HG03175 (cell line): Measurements from ENCODE around the gene APOO.

Experiments used
- ATAC-seq: cut with Tn5 transposase; IDR thresholded peaks from one replicate; pipeline ENCODE4 v1.9.1; 2021; ENCODE audit warnings: mild to moderate bottlenecking, moderate library complexity; ENCODE audit not compliant: unreplicated experiment

The APOO gene

GRCh38 chrX:23821847-23822246 is 85.9 kb downstream of the APOO start:
- ATAC-seq = no peak

GRCh38 chrX:23820235-23820782 is 87.4 kb downstream of the APOO start:
- ATAC-seq = no peak

GRCh38 chrX:23819385-23820234 is 88.1 kb downstream of the APOO start:
- ATAC-seq = no peak

GRCh38 chrX:23817979-23818336 is 89.8 kb downstream of the APOO start:
- no peak for ATAC-seq

- no peak for ATAC-seq
These were observed 91.6 kb downstream of the APOO start for GRCh38 chrX:23816179-23816578.

GRCh38 chrX:23815376-23815775 is 92.4 kb downstream of the APOO start:
- ATAC-seq = no peak

- ATAC-seq = no peak
These were observed 93.9 kb downstream of the APOO start for GRCh38 chrX:23813808-23814207.

GRCh38 chrX:23811656-23812055 is 96.1 kb downstream of the APOO start:
- ATAC-seq = no peak

- ATAC-seq = no peak
These were observed 96.6 kb downstream of the APOO start for GRCh38 chrX:23811108-23811651.

- ATAC-seq = no peak
These were observed 97.5 kb downstream of the APOO start for GRCh38 chrX:23810279-23810678.

GRCh38 chrX:23805389-23805788 is 102.3 kb downstream of the APOO start:
- no peak for ATAC-seq

- ATAC-seq = no peak
These were observed 103.2 kb downstream of the APOO start for GRCh38 chrX:23804578-23804977.

GRCh38 chrX:23803931-23804381 is 103.8 kb downstream of the APOO start:
- no peak for ATAC-seq

- ATAC-seq = no peak
These were observed 105.3 kb downstream of the APOO start for GRCh38 chrX:23802431-23802830.

- ATAC-seq = no peak
These were observed 108.2 kb downstream of the APOO start for GRCh38 chrX:23799469-23800065.

- no peak for ATAC-seq
These were observed 110.2 kb downstream of the APOO start for GRCh38 chrX:23797371-23798128.

- ATAC-seq = no peak
These were observed 112.5 kb downstream of the APOO start for GRCh38 chrX:23795221-23795620.

- no peak for ATAC-seq
These were observed 114.7 kb downstream of the APOO start for GRCh38 chrX:23792861-23793553.

GRCh38 chrX:23790155-23790497 is 117.6 kb downstream of the APOO start:
- no peak for ATAC-seq

GRCh38 chrX:23789386-23790154 is 118.2 kb downstream of the APOO start:
- no peak for ATAC-seq
